Panc1 (cell line): ENCODE results near the gene MDN1. TPM values are rescaled to one million over a fixed set of nuclear protein-coding genes. Genes with fewer than 3 reads are reported as not detected.

Experiments
- ATAC-seq: fragments of 200-7000 bp; cut with Tn5 transposase; 2 replicates; pipeline ENCODE4 v1.9.1; 2020; ENCODE audit warnings: mild to moderate bottlenecking, moderate library complexity
- BruUV-seq: library from RNA; stranded (reverse); fragments of 400-500 nt; replicated peaks from 2 replicates; lab custom pipeline; 2021; lab: Mats Ljungman, UMichigan
- CTCF ChIA-PET: fragments of 300-600 bp; sonication (Branson Sonifier 250); formaldehyde crosslinking; loops from one replicate; lab custom pipeline; 2022; ENCODE audit warnings: antibody characterized with exemption; lab: Charles Lee
- POLR2A ChIA-PET: fragments of 300-600 bp; sonication (Branson Sonifier 250); formaldehyde crosslinking; loops from one replicate; lab custom pipeline; 2022; ENCODE audit warnings: antibody characterized with exemption; lab: Charles Lee
- DNase-seq: peaks from one replicate; pipeline ENCODE4 v3.0.0-alpha.2; 2010; ENCODE audit warnings: low read depth, low spot score
- H3K27ac ChIP-seq: 2 replicates; pipeline ENCODE4 v1.5.1; 2011; ENCODE audit warnings: mild to moderate bottlenecking, low read length, inconsistent platforms
- H3K27me3 ChIP-seq: fragments of 200-500 bp; sonication (Bioruptor generic); 2 replicates; pipeline ENCODE4 v1.6.0; 2014; ENCODE audit warnings: low read length, inconsistent platforms; ENCODE audit not compliant: control insufficient read depth, insufficient read depth
- H3K36me3 ChIP-seq: fragments of 200-500 bp; sonication (Bioruptor generic); 2 replicates; pipeline ENCODE4 v1.5.1; 2014; ENCODE audit warnings: inconsistent platforms, mild to moderate bottlenecking, low read length, moderate library complexity; ENCODE audit not compliant: control insufficient read depth, insufficient read depth
- H3K4me1 ChIP-seq: 2 replicates; pipeline ENCODE4 v1.5.1; 2011; ENCODE audit warnings: inconsistent platforms, mild to moderate bottlenecking, low read length, moderate library complexity; ENCODE audit not compliant: control insufficient read depth, insufficient read depth
- H3K4me3 ChIP-seq, 2 experiments: 2 replicates each; pipeline ENCODE4 v1.5.1; 2011 to 2012; ENCODE audit warnings: low read depth in 2 of 2, low read length in 2 of 2, mild to moderate bottlenecking in 2 of 2, inconsistent platforms in 1 of 2, moderate library complexity in 1 of 2
- H3K9me3 ChIP-seq: fragments of 200-500 bp; sonication (Bioruptor generic); 2 replicates; pipeline ENCODE4 v1.5.1; 2014; ENCODE audit warnings: low read depth, mild to moderate bottlenecking, inconsistent platforms, low read length, moderate library complexity; ENCODE audit not compliant: control insufficient read depth, insufficient read depth
- POLR2AphosphoS5 ChIP-seq: IDR thresholded peaks from 2 replicates; pipeline ENCODE4 v1.6.1; 2012; ENCODE audit warnings: mild to moderate bottlenecking, low read depth, low read length, moderate library complexity
- SIN3A ChIP-seq: IDR thresholded peaks from 2 replicates; pipeline ENCODE4 v1.6.1; 2012; ENCODE audit warnings: low read depth, mild to moderate bottlenecking, low read length, moderate library complexity, borderline replicate concordance; ENCODE audit not compliant: insufficient read depth
- TCF7L2 ChIP-seq: IDR thresholded peaks from 2 replicates; pipeline ENCODE4 v1.6.1; 2011; ENCODE audit warnings: mild to moderate bottlenecking, low read depth, low read length, inconsistent platforms
- in situ Hi-C: cut with HindIII; loops from 2 replicates; pipeline ENCODE4 v1.10.0; 2016; ENCODE audit warnings: low sequenced_read_pairs, low pct_unique_long_range_greater_than_20kb
- intact Hi-C: fragments of 100-400 bp; cut with micrococcal nuclease; formaldehyde crosslinking; loops from one replicate; pipeline ENCODE4 v1.10.0; 2022; ENCODE audit not compliant: unreplicated experiment
- total RNA-seq: library from RNA; stranded (reverse); gene quantifications from one replicate; pipeline ENCODE4 v1.2.1, GENCODE V29; 2021; ENCODE audit not compliant: unreplicated experiment
- TF ChIP-seq, protein P1 (sequence below), 2 experiments: IDR thresholded peaks; 2 replicates each; pipeline ENCODE4 v1.6.1; 2011 to 2012; ENCODE audit warnings: low read depth in 2 of 2, control low read depth in 1 of 2, low read length in 1 of 2, mild to moderate bottlenecking in 1 of 2, moderate library complexity in 1 of 2; ENCODE audit not compliant: insufficient read depth in 1 of 2
- TF ChIP-seq, protein P2 (sequence below): fragments of 450-650 bp; IDR thresholded peaks from 2 replicates; pipeline ENCODE4 v1.5.1; 2017; ENCODE audit warnings: mild to moderate bottlenecking

The MDN1 gene
- total RNA-seq, 1 experiment from 2014 or later, result 47.8 TPM

DNA sequence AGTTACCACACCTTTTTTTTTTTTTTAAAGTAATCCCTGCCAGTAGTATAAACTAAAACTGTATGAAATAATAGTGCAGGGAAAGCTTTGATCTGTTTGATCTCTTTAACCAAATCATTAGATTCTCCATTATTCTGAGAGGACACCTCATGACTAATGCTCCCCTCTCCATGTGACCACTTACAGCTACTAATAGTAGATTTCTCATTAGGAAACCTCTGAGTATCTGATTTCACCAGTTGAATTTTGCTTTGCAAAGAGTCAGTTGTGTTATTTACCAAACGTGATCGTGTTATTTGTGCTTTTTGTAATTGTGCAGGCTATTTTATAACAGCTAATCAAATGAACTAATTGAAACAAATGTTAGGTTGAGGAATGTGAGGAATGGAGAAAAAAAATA, 22.6 kb upstream of the MDN1 start:
- no peak for ATAC-seq
- POLR2A ChIA-PET, result interaction anchor here (0.9 kb wide), 1 partner anchor 13 kb away, joined by 5 read pairs; no protein-coding TSS in a partner anchor
- BruUV-seq, result TSS peak; percentile 19

DNA sequence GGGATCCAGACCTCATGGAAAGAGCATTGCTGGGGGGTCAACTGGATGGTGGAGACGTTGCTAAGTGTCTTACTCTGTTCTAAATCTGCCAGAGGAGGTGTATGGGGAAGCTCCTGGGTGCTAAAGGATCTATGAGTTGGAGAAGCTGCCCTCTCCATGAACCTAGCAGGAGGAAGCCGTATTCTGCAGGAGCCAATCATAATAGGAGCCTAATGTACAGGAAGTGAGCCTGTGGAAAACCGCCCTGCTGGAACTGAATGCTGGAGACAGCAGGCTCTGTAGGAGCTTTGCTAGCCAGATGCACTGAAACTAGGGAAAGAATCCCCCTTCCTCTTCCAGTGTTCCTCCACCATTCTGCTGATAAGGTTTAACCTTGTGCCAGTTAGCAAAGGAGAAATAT, 20.9 kb upstream of the MDN1 start:
- Histone ChIP-seq H3K4me3 (no peak overlapping the region), H3K27me3 (no peaks in the 10 kb centered on the region), H3K27ac (no peak overlapping the region), H3K9me3 (no peaks in the 10 kb centered on the region), H3K36me3 (no peaks in the 10 kb centered on the region), H3K4me1 (0 out of 2 replicates have a peak, but pooled peaks cover 3% of the 10 kb centered on the region)
- ChIA-PET CTCF (no interaction called here), POLR2A (no interaction called here)
- ATAC-seq (peak; percentile 70), DNase-seq (no peak)
- in situ Hi-C loops (no loop called here), intact Hi-C loops (no loop called here)
- TF ChIP-seq SIN3A, result no peak
- TF ChIP-seq, protein P1, sequence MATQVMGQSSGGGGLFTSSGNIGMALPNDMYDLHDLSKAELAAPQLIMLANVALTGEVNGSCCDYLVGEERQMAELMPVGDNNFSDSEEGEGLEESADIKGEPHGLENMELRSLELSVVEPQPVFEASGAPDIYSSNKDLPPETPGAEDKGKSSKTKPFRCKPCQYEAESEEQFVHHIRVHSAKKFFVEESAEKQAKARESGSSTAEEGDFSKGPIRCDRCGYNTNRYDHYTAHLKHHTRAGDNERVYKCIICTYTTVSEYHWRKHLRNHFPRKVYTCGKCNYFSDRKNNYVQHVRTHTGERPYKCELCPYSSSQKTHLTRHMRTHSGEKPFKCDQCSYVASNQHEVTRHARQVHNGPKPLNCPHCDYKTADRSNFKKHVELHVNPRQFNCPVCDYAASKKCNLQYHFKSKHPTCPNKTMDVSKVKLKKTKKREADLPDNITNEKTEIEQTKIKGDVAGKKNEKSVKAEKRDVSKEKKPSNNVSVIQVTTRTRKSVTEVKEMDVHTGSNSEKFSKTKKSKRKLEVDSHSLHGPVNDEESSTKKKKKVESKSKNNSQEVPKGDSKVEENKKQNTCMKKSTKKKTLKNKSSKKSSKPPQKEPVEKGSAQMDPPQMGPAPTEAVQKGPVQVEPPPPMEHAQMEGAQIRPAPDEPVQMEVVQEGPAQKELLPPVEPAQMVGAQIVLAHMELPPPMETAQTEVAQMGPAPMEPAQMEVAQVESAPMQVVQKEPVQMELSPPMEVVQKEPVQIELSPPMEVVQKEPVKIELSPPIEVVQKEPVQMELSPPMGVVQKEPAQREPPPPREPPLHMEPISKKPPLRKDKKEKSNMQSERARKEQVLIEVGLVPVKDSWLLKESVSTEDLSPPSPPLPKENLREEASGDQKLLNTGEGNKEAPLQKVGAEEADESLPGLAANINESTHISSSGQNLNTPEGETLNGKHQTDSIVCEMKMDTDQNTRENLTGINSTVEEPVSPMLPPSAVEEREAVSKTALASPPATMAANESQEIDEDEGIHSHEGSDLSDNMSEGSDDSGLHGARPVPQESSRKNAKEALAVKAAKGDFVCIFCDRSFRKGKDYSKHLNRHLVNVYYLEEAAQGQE (IDR thresholded peaks at IDR 0.05; ENCODE audit: insufficient read depth in 1 of 2, low read depth in 2 of 2, low read length in 1 of 2), result no peak
- TF ChIP-seq, protein P2, sequence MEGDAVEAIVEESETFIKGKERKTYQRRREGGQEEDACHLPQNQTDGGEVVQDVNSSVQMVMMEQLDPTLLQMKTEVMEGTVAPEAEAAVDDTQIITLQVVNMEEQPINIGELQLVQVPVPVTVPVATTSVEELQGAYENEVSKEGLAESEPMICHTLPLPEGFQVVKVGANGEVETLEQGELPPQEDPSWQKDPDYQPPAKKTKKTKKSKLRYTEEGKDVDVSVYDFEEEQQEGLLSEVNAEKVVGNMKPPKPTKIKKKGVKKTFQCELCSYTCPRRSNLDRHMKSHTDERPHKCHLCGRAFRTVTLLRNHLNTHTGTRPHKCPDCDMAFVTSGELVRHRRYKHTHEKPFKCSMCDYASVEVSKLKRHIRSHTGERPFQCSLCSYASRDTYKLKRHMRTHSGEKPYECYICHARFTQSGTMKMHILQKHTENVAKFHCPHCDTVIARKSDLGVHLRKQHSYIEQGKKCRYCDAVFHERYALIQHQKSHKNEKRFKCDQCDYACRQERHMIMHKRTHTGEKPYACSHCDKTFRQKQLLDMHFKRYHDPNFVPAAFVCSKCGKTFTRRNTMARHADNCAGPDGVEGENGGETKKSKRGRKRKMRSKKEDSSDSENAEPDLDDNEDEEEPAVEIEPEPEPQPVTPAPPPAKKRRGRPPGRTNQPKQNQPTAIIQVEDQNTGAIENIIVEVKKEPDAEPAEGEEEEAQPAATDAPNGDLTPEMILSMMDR, result no peak
- TF ChIP-seq POLR2AphosphoS5, result no peak
- TF ChIP-seq TCF7L2, result no peak
- TSS peak; percentile 5 for BruUV-seq

More for the DNA sequence above, 22.6 kb upstream of the MDN1 start:
- Histone ChIP-seq H3K4me1 (0 out of 2 replicates have a peak, but pooled peaks cover 3% of the 10 kb centered on the region), H3K4me3 (no peak overlapping the region), H3K9me3 (no peaks in the 10 kb centered on the region), H3K27ac (no peak overlapping the region; the same call in 1 of the 2 replicates), H3K36me3 (no peaks in the 10 kb centered on the region), H3K27me3 (no peaks in the 10 kb centered on the region)
- in situ Hi-C loops (no loop called here), intact Hi-C loops (no loop called here)
- CTCF ChIA-PET, result no interaction called here
- no peak for DNase-seq
- no peak for TF ChIP-seq SIN3A

DNA sequence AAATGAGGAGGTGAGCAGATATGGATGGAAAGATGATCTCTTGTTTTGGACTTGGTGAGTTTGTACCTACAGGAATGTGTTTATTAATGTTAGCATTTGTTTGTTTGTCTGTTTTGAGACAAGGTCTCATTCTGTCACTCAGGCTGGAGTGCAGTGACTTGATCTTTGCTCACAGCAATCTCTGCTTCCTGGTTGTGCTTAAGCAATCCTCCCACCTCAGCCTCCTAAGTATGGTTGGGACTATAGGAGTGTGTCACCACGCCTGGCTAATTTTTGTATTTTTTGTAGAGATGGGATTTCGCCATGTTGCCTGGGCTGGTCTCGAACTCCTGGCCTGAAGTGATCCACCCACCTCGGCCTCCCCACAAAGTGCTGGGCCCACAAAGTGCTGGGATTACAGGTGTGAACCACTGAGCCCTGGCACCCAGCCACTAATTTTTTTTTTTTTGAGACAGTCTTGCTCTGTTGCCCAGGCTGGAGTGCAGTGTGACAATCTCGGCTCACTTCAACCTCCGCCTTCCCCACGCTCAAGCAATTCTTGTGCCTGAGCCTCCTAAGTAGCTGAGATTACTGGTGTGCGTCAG, 17.1 kb upstream of the MDN1 start:
- intact Hi-C loops (no loop called here), in situ Hi-C loops (no loop called here)
- Histone ChIP-seq H3K4me3 (no peak overlapping the region), H3K27ac (no peak overlapping the region), H3K9me3 (no peaks in the 10 kb centered on the region), H3K36me3 (no peaks in the 10 kb centered on the region), H3K4me1 (no peaks in the 10 kb centered on the region), H3K27me3 (no peaks in the 10 kb centered on the region)
- no TSS peak for BruUV-seq
- TF ChIP-seq, protein P2, result no peak
- TF ChIP-seq POLR2AphosphoS5 (no peak), TCF7L2 (no peak), SIN3A (no peak)
- TF ChIP-seq, protein P1 (IDR thresholded peaks at IDR 0.05; ENCODE audit: insufficient read depth in 1 of 2, low read depth in 2 of 2, low read length in 1 of 2), result no peak
- ChIA-PET POLR2A (interaction anchor here (0.6 kb wide), 1 partner anchor 116 kb away, joined by 3 read pairs; no protein-coding TSS in a partner anchor), CTCF (no interaction called here)
- no peak for DNase-seq
- no peak for ATAC-seq
